ENCODE results near the gene NOP53.
"Not testable (repeated sequence)": the region's sequence is repeated elsewhere in the genome, so short reads cannot be mapped to it uniquely, and the experiment has no call there.

NOP53 gene

GRCh38 chr19:47745010-47745901, at the start of gene NOP53:
TSS of gene NOP53 (plus strand) at chr19:47745546. CDS start at chr19:47745560, 14 bp downstream.
- DNase-seq (ENCODE audit: extremely low spot score, insufficient read length, low read depth) = peak; percentile 90
- FAIRE-seq = peak; percentile 93

- DNase-seq (ENCODE audit: extremely low spot score, insufficient read length, low read depth) (no peak), FAIRE-seq (no peak)
These were observed 48.7 kb upstream of the NOP53 start for GRCh38 chr19:47696635-47697034.

GRCh38 chr19:47697863-47698609, 47.3 kb upstream of the NOP53 start:
- peak; percentile 92 for FAIRE-seq
- peak; percentile 68 for DNase-seq (ENCODE audit: extremely low spot score, insufficient read length, low read depth)

DNA sequence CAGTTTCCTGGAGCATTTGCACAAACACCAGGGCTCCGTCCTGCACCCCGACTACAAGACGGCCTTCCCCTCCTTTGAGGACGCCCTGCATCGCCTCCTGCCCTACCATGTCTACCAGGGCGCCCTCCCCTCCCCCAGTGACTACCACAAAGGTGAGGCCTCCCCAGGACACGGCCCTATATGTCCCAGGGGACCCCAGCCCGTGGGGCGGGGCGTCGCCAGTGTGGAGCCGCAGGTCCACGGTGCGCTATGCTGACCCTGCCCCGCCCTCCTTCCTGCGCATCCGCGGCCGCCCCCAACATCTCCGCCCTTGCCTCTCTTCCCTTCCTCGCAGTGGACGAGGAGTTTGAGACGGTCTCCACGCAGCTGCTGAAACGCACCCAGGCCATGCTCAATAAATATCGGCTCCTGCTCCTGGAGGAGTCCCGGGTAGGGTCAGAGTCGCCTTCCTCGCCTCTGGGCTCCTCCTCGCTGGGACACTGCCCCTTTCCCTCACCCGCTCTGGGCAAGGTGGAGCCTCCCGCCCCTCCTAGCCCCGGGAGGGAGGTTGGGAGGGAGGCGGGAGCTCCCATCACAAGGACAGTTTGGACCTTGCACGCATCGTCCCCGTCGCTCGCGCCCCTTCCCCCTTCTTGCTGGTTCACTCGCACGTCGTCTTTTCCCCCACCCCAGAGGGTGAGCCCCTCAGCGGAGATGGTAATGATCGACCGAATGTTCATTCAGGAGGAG, 46.6 kb upstream of the NOP53 start:
- FAIRE-seq = no peak
- no peak for DNase-seq (ENCODE audit: extremely low spot score, insufficient read length, low read depth)

DNA sequence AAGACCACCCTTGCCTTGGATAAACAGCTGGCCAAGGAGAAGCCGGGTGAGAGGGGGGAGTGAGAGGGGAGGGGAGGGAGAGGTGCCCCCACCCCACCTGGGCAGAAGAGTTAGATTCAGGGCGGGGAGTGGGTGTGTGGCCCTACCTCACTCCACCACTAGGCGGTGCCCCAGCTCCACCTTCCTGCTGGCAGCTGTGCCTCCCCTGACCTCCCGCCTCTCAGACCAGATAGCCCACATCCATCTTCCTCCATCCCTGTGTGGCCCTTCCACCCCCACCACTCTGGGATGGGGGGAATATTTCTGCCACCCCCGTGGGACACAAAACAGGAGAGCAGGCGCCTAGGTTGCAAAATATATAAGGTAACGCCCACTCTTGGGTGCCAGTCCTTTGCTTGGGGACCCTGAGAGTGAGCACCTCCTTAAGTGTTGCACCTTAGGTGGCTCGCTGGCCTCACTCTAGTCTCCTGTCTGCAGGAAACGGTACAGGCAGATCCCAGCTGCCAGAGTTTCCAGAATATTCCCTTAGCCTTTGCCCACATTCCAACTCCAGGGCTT, 45.9 kb upstream of the NOP53 start:
- FAIRE-seq = peak; percentile 45
- peak; percentile 55 for DNase-seq (ENCODE audit: extremely low spot score, insufficient read length, low read depth)

GRCh38 chr19:47700934-47701716, 44.2 kb upstream of the NOP53 start:
- FAIRE-seq (no peak), DNase-seq (ENCODE audit: extremely low spot score, insufficient read length, low read depth) (no peak)

DNA sequence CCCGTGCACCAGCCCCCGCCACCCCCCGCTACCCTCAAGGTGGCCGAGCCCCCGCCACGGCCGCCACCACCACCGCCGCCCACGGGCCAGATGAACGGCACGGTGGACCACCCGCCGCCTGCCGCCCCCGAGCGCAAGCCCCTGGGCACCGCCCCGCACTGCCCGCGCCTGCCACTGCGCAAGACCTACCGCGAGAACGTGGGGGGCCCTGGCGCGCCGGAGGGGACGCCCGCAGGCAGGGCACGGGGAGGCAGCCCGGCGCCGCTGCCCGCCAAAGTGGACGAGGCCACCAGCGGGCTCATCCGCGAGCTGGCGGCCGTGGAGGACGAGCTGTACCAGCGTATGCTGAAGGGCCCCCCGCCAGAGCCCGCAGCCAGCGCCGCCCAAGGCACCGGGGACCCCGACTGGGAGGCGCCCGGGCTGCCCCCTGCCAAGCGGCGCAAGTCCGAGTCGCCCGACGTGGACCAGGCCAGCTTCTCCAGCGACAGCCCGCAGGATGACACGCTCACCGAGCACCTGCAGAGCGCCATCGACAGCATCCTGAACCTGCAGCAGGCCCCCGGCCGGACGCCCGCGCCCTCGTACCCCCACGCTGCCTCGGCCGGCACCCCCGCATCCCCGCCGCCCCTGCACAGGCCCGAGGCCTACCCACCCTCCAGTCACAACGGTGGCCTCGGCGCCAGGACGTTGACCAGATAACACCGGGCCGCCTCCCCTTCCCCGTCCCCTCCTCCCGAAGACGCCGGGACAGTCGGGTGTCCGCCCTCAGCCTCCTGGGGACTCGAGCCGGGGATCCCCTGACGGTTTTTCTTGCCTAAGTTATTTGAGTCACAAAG, 43.4 kb upstream of the NOP53 start:
- no peak for FAIRE-seq
- DNase-seq (ENCODE audit: extremely low spot score, insufficient read length, low read depth) = no peak

DNA sequence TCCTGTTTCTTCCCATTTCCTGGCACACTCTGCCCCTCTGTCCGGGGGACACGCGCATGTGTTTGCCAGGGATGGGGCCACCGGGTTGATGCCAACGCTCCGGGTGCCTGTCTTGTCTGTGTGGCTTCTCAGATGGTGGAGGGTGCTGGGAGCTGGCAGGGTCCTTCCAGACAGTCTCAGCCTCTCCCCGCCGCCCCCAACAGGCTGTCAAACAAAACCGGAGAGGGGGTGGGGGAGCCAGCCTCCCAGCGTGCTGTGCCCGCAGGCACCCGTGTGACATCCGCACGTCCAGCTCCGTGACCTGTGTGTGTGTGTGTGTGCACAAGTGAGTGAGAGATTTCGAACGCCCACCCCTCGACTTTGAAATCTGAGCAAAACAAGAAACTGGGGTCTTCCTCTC, 42.7 kb upstream of the NOP53 start:
- no peak for FAIRE-seq
- no peak for DNase-seq (ENCODE audit: extremely low spot score, insufficient read length, low read depth)

GRCh38 chr19:47703301-47703700, 42.0 kb upstream of the NOP53 start:
- no peak for DNase-seq (ENCODE audit: extremely low spot score, insufficient read length, low read depth)
- no peak for FAIRE-seq

DNA sequence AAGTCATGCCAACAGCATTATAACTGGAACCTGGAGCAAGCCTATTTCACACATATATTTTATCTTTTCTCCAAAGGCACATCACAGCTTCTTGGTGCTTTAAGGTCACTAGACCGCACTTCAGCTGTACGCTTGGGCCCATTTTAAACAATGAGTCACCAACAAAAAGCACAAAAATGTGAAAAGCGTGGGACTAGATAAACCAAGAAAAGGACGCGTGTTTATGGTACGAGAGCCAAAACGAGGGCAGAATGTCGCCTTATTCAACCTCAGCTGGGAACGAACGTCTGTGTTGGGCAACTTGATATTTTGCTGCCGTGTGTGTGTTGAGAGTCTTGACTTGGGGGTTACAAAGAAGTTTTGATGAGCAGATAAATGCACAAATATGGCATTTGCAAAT, 41.3 kb upstream of the NOP53 start:
- FAIRE-seq (no peak), DNase-seq (ENCODE audit: extremely low spot score, insufficient read length, low read depth) (no peak)

DNA sequence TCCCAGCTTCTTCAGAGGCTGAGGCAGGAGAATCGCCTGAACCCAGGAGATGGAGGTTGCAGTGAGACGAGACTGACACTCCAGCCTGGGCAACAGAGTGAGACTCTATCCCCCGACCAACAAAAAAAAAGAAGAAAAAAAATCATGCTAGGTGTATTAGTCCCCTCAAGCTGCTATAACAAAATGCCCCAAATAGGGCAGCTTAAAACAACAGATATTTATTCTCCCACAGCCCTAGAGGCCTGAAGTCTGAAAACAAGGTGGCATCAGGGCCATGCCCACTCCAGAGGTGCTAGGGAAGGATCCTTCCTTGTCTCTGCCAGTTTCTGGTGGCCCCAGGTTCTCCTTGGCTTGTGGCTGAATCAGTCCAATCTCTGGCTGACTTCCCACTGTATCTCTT, 40.7 kb upstream of the NOP53 start:
- DNase-seq (ENCODE audit: extremely low spot score, insufficient read length, low read depth) = no peak

GRCh38 chr19:47707135-47707925, 38.0 kb upstream of the NOP53 start:
- peak; percentile 50 for DNase-seq (ENCODE audit: extremely low spot score, insufficient read length, low read depth)
- FAIRE-seq = peak; percentile 94

More for the DNA sequence above, 40.7 kb upstream of the NOP53 start:
- no peak for FAIRE-seq

- no peak for FAIRE-seq
These were observed 33.6 kb upstream of the NOP53 start for GRCh38 chr19:47711652-47712242.

GRCh38 chr19:47713046-47714021, 32.0 kb upstream of the NOP53 start, which contains the start of gene EHD2:
TSS of gene EHD2 (plus strand) at chr19:47713422. CDS start at chr19:47716613, 3,191 bp downstream.
- FAIRE-seq = no peak
- no peak for DNase-seq (ENCODE audit: extremely low spot score, insufficient read length, low read depth)

More at GRCh38 chr19:47711652-47712242, 33.6 kb upstream of the NOP53 start:
- DNase-seq (ENCODE audit: extremely low spot score, insufficient read length, low read depth) = no peak

- FAIRE-seq (no peak), DNase-seq (ENCODE audit: extremely low spot score, insufficient read length, low read depth) (no peak)
These were observed 31.0 kb upstream of the NOP53 start for GRCh38 chr19:47714339-47714738.

GRCh38 chr19:47714855-47715254, 30.5 kb upstream of the NOP53 start:
- FAIRE-seq; DNase-seq (ENCODE audit: extremely low spot score, insufficient read length, low read depth): not testable (repeated sequence)

All from GM18507 (cell line).